HepG2 (cell line): Measurements from ENCODE around the gene OTUD4. TPM values are rescaled to one million over a fixed set of nuclear protein-coding genes. Genes with fewer than 3 reads are reported as not detected.

Source experiments
- ATAC-seq: fragments of 200-7000 bp; cut with Tn5 transposase; 3 replicates; pipeline ENCODE4 v1.9.1; 2020; ENCODE audit warnings: mild to moderate bottlenecking, moderate library complexity
- BruUV-seq: library from RNA; stranded (reverse); fragments of 400-500 nt; replicated peaks from 2 replicates; lab custom pipeline; 2021; lab: Mats Ljungman, UMichigan
- CTCF ChIA-PET: fragments of 300-600 bp; formaldehyde crosslinking; extraction: SDS; loops from one replicate; lab custom pipeline; 2021; ENCODE audit warnings: low total read pairs, inconsistent platforms, low intra/inter-chr PET ratio; lab: Yijun Ruan, JAX
- POLR2A ChIA-PET: fragments of 350-600 bp; sonication (Branson Sonifier 250); formaldehyde crosslinking; loops from one replicate; lab custom pipeline; 2020; ENCODE audit warnings: antibody characterized with exemption, inconsistent platforms; lab: Yijun Ruan, JAX
- DNase-seq: peaks from one replicate; pipeline ENCODE4 v3.0.0-alpha.2; 2015; ENCODE audit warnings: low spot score
- FAIRE-seq: peaks from 3 replicates; lab custom pipeline; 2011; peaks lifted over from hg19 to GRCh38; lab: Jason Lieb, UNC
- H2AFZ ChIP-seq: one replicate; pipeline ENCODE4 v1.6.1; 2011; ENCODE audit warnings: low read length, inconsistent platforms
- H3K27ac ChIP-seq: fragments of 300-600 bp; 3 replicates; pipeline ENCODE4 v1.8.0; 2011; ENCODE audit warnings: mixed run types, mild to moderate bottlenecking, mixed read lengths, low read length, inconsistent platforms; ENCODE audit not compliant: insufficient read depth; ENCODE audit errors: extremely low read length
- H3K27me3 ChIP-seq, 2 experiments: fragments of 200-600 bp in 1 of 2; 2 replicates in 1 of 2; 3 replicates in 1 of 2; pipeline versions ENCODE4 v1.6.0 to v1.8.0; 2011; ENCODE audit warnings: low read length in 2 of 2, mild to moderate bottlenecking in 2 of 2, moderate library complexity in 2 of 2, inconsistent platforms in 1 of 2; ENCODE audit not compliant: insufficient read depth in 2 of 2, control insufficient read depth in 1 of 2
- H3K36me3 ChIP-seq, 2 experiments: fragments of 200-600 bp in 1 of 2; replicated peaks in 1 of 2; 2 replicates in 1 of 2; 3 replicates in 1 of 2; pipeline versions ENCODE4 v1.5.1 to v1.8.0; 2011; ENCODE audit warnings: low read length in 2 of 2, inconsistent platforms in 1 of 2; ENCODE audit not compliant: insufficient read depth in 2 of 2, control insufficient read depth in 1 of 2
- H3K4me1 ChIP-seq: 2 replicates; pipeline ENCODE4 v1.5.1; 2012; ENCODE audit warnings: low read length, inconsistent platforms; ENCODE audit not compliant: insufficient read depth
- H3K4me2 ChIP-seq: 2 replicates; pipeline ENCODE4 v1.6.0; 2011; ENCODE audit warnings: low read depth, low read length, inconsistent platforms
- H3K4me3 ChIP-seq, 3 experiments: fragments of 200-600 bp in 1 of 3; sonication (generic), shearing (Covaris generic) in 1 of 3; replicated peaks in 1 of 3; 2 replicates each; pipeline ENCODE4 v1.5.1; 2011 to 2016; ENCODE audit warnings: low read length in 3 of 3, inconsistent platforms in 2 of 3, low read depth in 2 of 3, mild to moderate bottlenecking in 2 of 3, control low read depth in 1 of 3, mixed read lengths in 1 of 3; ENCODE audit not compliant: insufficient read depth in 1 of 3
- H3K79me2 ChIP-seq: one replicate; pipeline ENCODE4 v1.6.1; 2011; ENCODE audit warnings: low read length, inconsistent platforms; ENCODE audit not compliant: insufficient read depth
- H3K9ac ChIP-seq: 2 replicates; pipeline ENCODE4 v1.6.0; 2011; ENCODE audit warnings: mild to moderate bottlenecking, low read depth, low read length, inconsistent platforms; ENCODE audit not compliant: insufficient read depth
- H3K9me3 ChIP-seq: 2 replicates; pipeline ENCODE4 v1.5.1; 2012; ENCODE audit warnings: mild to moderate bottlenecking, low read length
- H4K20me1 ChIP-seq: 2 replicates; pipeline ENCODE4 v1.6.0; 2011; ENCODE audit warnings: inconsistent platforms, mild to moderate bottlenecking, low read length, moderate library complexity; ENCODE audit not compliant: insufficient read depth
- CBFB ChIP-seq: sonication (generic); formaldehyde crosslinking; IDR thresholded peaks from 2 replicates; pipeline ENCODE4 v1.4.0; 2020; ENCODE audit warnings: missing genetic modification reagents
- DPF2 ChIP-seq: sonication (generic); formaldehyde crosslinking; IDR thresholded peaks from 2 replicates; pipeline ENCODE4 v1.4.0; 2020; ENCODE audit warnings: mild to moderate bottlenecking, low read depth, missing genetic modification reagents, borderline replicate concordance
- HNRNPH1 ChIP-seq: fragments of 200-400 bp; formaldehyde crosslinking; optimal IDR thresholded peaks from 2 replicates; pipeline ENCODE3; 2017; ENCODE audit warnings: mild to moderate bottlenecking, low read depth, low read length
- HNRNPL ChIP-seq: fragments of 200-400 bp; formaldehyde crosslinking; IDR thresholded peaks from 2 replicates; pipeline ENCODE4 v1.6.1; 2017; ENCODE audit warnings: mild to moderate bottlenecking, low read depth, low read length
- MAFK ChIP-seq, 2 experiments: IDR thresholded peaks in 1 of 2; conservative IDR thresholded peaks in 1 of 2; 2 replicates each; pipeline ENCODE4 v1.6.1; 2011; ENCODE audit warnings: improper control_type of control experiment in 2 of 2, low read length in 2 of 2
- MTA3 ChIP-seq: sonication (generic); formaldehyde crosslinking; IDR thresholded peaks from 2 replicates; pipeline ENCODE4 v1.4.0; 2020; ENCODE audit warnings: missing genetic modification reagents
- PAWR ChIP-seq: sonication (generic); formaldehyde crosslinking; IDR thresholded peaks from 2 replicates; pipeline ENCODE4 v1.4.0; 2020; ENCODE audit warnings: missing genetic modification reagents, mild to moderate bottlenecking, borderline replicate concordance
- TARDBP ChIP-seq: sonication (generic); formaldehyde crosslinking; IDR thresholded peaks from 2 replicates; pipeline ENCODE4 v1.8.0; 2022; ENCODE audit warnings: mild to moderate bottlenecking, missing genetic modification reagents
- ZNF160 ChIP-seq: sonication (generic); formaldehyde crosslinking; IDR thresholded peaks from 2 replicates; pipeline ENCODE4 v1.8.0; 2022; ENCODE audit warnings: mild to moderate bottlenecking, inconsistent platforms, missing genetic modification reagents
- ZNF260 ChIP-seq: sonication (generic); formaldehyde crosslinking; IDR thresholded peaks from 2 replicates; pipeline ENCODE4 v1.4.0; 2020; ENCODE audit warnings: missing genetic modification reagents, low read depth, mild to moderate bottlenecking, borderline replicate concordance
- ZNF414 ChIP-seq: sonication (generic); formaldehyde crosslinking; IDR thresholded peaks from 2 replicates; pipeline ENCODE4 v1.5.0; 2020; ENCODE audit warnings: missing genetic modification reagents
- ZNF674 ChIP-seq: sonication (generic); formaldehyde crosslinking; IDR thresholded peaks from 2 replicates; pipeline ENCODE4 v1.5.0; 2020; ENCODE audit warnings: low read depth, mild to moderate bottlenecking, missing genetic modification reagents
- WGBS: methylation state at CpG from one replicate; pipeline ENCODE4 v1.1.6; 2017; ENCODE audit warnings: low lambda C conversion rate; 5-methylcytosine and 5-hydroxymethylcytosine counted together
- in situ Hi-C: cut with HindIII; loops from 2 replicates; pipeline ENCODE4 v1.10.0; 2017; ENCODE audit warnings: low pct_unique_long_range_greater_than_20kb; ENCODE audit not compliant: extremely low pct_ligation_motif_present
- intact Hi-C: fragments of 100-400 bp; cut with micrococcal nuclease; formaldehyde crosslinking; loops from one replicate; pipeline ENCODE4 v1.10.0; 2022; ENCODE audit not compliant: unreplicated experiment
- polyA plus RNA-seq, 8 experiments: library from polyadenylated mRNA; depleted of rRNA in 3 of 8; stranded (reverse) in 7 of 8; unstranded in 1 of 8; fragments of >200 nt; fragmentation: Illumina TruSeq in 4 of 8; extraction: Trizol in 4 of 8; gene quantifications; 2 replicates each; pipeline versions ENCODE4 v1.2.1 to v1.2.3, GENCODE V29; 2011 to 2016; ENCODE audit warnings: low read depth in 4 of 8, missing spikeins in 1 of 8, mixed read lengths in 1 of 8; ENCODE audit not compliant: insufficient read depth in 1 of 8
- total RNA-seq, 5 experiments: library from RNA; depleted of rRNA; stranded (reverse); fragments of >200 nt; fragmentation: Illumina TruSeq; extraction: Trizol; gene quantifications; 2 replicates each; pipeline ENCODE4 v1.2.3, GENCODE V29; 2016; ENCODE audit warnings: low read depth in 1 of 5

OTUD4 gene
- total and polyA plus RNA-seq, 2 of the 13 experiments (the other 11 are each of a cell fraction or from before 2014, with no cell fraction given) = 16.1 to 18.0 TPM

- CTCF ChIA-PET = no interaction called here
- ATAC-seq = no peak
Measured at GRCh38 chr4:145203410-145203809, 23.0 kb upstream of the OTUD4 start.

GRCh38 chr4:145200366-145200765 is 20.0 kb upstream of the OTUD4 start:
- in situ Hi-C loops = no loop called here
- no peak for FAIRE-seq
- no peak overlapping the region for H3K9ac ChIP-seq
- no peaks in the 10 kb centered on the region for H3K4me1 ChIP-seq
- H4K20me1 ChIP-seq = no peaks in the 10 kb centered on the region
- ChIA-PET POLR2A (no interaction called here), CTCF (interaction anchor here (0.6 kb wide), 1 partner anchor 16 kb away, joined by 3 read pairs; no protein-coding TSS in a partner anchor)
- DNase-seq = no peak
- no peak overlapping the region for H3K27ac ChIP-seq
- H3K27me3 ChIP-seq = no peaks in the 10 kb centered on the region
- H3K79me2 ChIP-seq = no peaks in the 10 kb centered on the region
- intact Hi-C loops = no loop called here
- 29% methylated on average over 4 of the region's 4 CpGs for WGBS
- H3K9me3 ChIP-seq = no peaks in the 10 kb centered on the region
- H3K36me3 ChIP-seq = no peaks in the 10 kb centered on the region
- H3K4me3 ChIP-seq = no peak overlapping the region
- no TSS peak for BruUV-seq
- no peak for ATAC-seq
- no peak for TF ChIP-seq ZNF260 (CRISPR knock-in tag)
- no peak for TF ChIP-seq HNRNPL
- no peak for TF ChIP-seq MAFK (conservative IDR thresholded peaks at IDR 0.05 in 1 of 2, IDR thresholded peaks at IDR 0.05 in 1 of 2; ENCODE audit: low read length in 2 of 2)
- TF ChIP-seq PAWR (CRISPR knock-in tag) = no peak
- H3K4me2 ChIP-seq = no peak overlapping the region
- H2AFZ ChIP-seq = no peak overlapping the region

More at GRCh38 chr4:145203410-145203809, 23.0 kb upstream of the OTUD4 start:
- intact Hi-C loops = no loop called here
- no peaks in the 10 kb centered on the region for H3K36me3 ChIP-seq
- WGBS = 73% methylated on average over 9 of the region's 9 CpGs
- H3K79me2 ChIP-seq = no peaks in the 10 kb centered on the region
- TF ChIP-seq DPF2 (CRISPR knock-in tag) = no peak
- TF ChIP-seq ZNF160 (CRISPR knock-in tag) = no peak
- TF ChIP-seq TARDBP (CRISPR knock-in tag) = no peak
- no peak for TF ChIP-seq HNRNPH1
- TF ChIP-seq MTA3 (CRISPR knock-in tag) = no peak
- no peak for TF ChIP-seq ZNF414
- no peak for TF ChIP-seq CBFB (CRISPR knock-in tag)
- TF ChIP-seq ZNF674 (CRISPR knock-in tag) = no peak
- TF ChIP-seq, all 625 proteins: peak for 0
- Histone ChIP-seq H3K4me1 (no peaks in the 10 kb centered on the region), H3K27me3 (no peaks in the 10 kb centered on the region), H2AFZ (no peak overlapping the region), H3K4me2 (no peak overlapping the region), H3K9ac (no peak overlapping the region), H3K9me3 (no peaks in the 10 kb centered on the region), H4K20me1 (no peaks in the 10 kb centered on the region), H3K4me3 (no peak overlapping the region), H3K27ac (no peak overlapping the region)
- BruUV-seq = no TSS peak
- DNase-seq = no peak
- POLR2A ChIA-PET = no interaction called here
- FAIRE-seq = no peak
- in situ Hi-C loops = no loop called here
